ENCODE measurements around the gene MACROD2.

Gene MACROD2

DNA sequence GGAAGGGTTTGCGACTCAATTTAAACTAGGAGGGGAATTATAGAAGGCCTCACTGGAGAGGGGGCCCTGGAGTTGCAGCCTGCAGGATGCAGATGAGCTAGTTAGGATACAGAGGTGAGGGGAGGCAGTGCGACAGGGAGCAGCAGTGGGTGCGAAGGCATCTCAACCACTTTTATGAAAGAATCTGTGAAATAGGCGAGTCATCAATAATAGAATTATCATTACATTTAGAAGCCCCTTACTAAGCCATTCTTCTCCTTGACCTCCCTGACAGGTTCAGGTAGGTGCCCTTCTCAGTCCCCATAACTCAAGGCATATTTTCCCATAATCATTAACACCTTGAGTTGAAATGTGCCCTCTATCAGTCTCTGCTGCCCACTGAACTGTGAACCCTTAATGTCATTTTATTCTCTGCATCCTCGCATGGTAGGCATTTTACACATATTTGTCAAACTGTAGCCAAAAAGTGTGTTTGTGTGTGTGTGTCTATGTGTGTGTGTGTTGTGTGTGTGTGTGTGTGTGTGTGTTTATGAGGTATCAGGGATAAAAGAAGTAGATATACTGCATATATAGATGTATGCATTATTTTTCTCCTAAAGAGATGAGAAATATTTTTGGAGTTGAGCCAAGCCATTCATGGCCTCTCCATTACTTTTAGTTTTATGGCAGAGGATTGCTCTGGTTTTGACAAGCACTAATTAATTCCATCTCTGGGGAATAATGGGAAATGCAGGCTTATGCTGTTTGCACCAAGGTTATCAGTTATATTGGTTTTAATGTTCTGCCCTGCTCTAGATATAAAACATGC is 1679.1 kb downstream of the MACROD2 start:
- DNase-seq, result no peak

DNA sequence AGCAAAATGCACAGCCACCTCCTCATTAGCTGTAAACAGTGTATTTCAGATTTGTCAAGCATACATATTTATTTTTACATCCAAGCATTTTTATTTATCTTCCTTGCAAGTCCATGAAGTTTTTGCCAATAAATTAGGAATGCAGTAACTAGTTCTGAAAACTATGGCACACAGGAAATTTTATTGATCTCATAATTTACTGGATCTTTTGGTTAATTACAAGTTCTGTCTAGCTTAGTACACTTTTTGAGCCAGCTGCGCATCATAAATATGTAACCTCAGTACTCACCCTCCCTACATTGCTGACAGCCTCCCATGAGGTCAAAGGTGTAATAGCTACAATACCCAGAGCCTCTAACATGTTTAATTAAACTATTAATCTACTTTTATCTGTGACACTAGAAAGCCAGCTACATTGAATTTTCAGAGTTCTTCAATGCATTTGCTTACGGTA is 1679.8 kb downstream of the MACROD2 start:
- DNase-seq, result no peak

DNA sequence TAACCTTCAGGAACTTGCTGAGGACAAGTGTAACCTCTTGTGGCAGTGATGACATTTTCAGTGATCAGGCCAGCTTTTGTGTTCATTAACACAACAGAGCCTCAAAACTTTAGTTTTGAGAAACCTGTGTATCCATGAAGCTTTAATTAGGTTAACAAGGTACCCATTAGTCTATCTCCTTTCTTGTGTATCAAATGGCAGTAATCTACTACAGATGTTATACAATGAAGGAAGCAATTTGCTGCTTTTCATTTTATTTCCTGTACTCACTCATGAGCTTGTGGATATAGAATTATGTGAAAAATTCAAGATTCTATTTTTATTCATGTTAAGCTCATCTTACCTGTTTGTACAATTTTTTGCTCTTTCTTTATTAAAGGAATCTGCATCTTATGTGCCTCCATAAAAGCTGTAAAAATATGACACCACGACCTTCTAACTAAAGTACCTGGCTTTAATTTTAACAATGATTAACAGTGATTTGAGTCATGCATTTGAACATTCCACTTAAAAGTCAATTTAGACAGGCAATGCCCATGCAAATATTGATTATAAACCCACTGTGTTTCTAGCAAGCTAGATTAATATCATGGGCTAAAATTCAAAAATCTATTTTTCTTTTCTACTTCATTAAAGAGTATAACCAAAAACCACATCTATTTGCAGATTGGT is 1680.6 kb downstream of the MACROD2 start:
- no peak for DNase-seq

DNA sequence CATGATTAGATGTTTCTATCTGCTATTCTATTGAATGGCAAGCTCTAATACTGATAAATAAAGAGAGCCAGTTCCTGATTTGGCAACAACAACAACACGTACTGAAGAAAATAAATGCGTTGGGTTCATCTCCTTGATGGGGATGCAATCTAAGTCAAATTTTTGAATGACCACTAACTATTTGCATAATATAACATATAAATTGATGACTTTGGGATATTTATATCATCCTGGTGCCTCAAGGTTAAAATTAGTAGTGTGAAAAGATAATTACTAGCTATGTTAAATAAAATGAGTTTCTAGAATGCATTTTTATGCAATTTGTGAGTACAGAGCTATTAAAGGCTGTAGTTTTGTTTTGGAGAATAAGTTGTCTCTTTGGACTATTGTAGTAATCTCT is 1681.5 kb downstream of the MACROD2 start:
- no peak for DNase-seq

DNA sequence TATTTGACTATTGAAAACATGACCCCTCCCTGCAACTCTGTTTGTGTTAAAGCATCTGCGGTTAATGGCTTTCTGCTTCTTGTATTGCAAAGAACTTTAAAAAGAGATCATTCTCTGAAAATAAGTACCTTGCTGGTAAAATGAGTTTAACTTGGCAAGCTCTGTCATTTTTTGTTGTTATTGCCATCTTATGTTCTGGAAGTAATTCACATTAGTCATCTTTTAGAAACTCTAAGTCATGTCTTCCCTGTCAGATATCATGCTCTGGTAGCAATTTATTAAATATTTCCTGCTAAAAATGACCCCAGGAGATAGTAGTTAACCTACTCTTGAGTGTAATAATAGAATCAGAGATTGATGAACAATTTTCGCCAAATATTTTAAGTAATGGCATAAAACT is 1687.4 kb downstream of the MACROD2 start:
- no peak for DNase-seq

DNA sequence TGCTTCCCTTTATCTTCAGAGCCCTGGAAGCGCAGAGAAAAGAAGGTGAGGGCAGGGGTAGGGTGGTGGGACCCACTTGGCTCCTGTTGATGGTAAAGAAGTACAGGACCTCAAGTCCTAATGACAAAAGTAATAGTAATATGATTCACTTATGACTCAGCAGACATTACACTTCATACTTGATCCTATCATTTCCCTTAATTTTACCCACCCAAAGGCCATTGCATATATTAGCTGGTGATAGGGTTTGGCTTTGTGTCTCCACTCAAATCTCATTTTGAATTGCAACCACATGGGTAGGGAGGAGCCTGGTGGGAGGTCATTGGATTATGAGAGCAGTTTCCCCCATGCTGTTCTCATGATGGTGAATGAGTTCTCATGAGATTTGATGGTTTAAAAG is 1697.3 kb downstream of the MACROD2 start:
- no peak for DNase-seq

DNA sequence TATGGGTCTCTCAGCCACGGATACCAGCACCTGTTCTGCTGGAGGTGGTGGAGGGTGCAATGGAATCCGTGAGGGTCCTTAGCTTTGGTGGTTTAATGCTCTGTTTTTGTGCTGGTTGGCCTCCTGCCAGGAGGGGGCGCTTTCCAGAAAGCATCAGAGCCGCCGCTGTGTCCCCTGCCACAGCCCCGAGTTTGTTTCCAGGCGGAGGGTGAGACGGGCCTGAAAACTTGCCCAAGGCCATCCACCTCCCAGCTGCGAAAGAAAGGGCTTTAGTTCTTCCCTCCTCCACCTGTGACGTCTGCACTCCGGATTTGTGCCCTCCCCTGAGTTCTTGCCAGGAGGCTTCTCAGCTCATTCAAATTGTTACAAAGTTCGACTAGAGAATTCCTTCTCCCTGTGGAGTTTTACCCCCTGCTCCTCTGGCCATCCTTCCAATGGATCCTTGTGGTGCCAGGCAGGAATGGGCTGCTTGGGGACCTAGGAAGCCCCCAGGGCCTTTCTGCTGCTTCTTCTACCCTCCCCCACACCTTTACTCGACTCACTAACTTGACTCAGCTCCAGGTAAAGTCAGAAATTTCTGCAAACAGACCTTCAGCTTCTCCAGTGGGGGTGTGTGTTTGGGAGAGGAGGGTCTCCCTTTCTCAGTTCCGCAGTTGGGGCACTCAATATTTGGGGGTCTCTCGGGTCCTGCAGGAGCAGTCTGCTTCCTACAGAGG is 1704.3 kb downstream of the MACROD2 start:
- no peak for DNase-seq

DNA sequence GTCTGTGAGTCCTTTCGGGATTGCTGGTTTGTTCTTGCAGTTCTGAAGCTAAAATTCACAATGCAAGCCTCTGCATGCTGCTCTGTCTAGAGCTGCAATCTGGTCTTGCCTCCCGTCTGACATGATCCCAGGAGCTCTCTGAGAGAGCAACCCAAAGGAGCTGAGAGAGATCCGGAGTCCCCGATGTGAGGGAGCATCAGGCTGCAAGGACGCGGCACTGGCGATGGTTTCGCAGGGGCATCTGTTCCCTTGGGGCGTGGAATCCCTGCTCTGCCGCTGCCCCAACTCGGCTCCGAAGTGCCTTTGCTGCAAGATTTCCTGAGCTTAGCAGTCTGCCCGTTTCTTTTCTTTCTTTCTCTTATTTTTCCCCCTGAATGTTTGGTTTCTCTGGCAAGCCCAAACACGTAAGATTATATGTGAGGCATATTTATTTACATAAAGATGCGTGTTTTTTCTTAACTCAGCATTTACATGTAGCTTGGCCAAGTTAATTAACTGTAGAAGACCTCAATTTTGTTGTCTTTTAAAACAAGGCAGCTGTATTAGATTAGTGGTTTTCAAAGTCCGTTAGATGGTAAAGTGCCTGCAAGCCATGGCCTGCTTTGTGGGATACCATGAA is 1704.9 kb downstream of the MACROD2 start:
- DNase-seq, result no peak

DNA sequence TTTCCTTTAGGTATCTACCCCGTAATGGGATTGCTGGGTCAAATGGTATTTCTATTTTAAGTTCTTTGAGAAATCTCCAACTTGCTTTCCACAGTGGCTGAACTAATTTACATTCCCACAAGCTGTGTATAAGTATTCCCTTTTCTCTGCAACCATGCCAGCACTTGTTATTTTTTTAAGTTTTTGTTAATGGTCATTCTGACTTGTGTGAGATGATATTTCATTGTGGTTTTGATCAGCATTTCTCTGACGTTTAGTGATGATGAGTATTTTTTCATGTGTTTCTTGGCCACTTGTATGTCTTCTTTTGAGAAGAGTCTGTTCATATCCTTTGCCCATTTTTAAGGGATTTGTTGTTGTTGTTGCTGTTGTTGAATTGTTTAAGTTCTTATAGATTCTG is 1706.8 kb downstream of the MACROD2 start:
- DNase-seq, result no peak

DNA sequence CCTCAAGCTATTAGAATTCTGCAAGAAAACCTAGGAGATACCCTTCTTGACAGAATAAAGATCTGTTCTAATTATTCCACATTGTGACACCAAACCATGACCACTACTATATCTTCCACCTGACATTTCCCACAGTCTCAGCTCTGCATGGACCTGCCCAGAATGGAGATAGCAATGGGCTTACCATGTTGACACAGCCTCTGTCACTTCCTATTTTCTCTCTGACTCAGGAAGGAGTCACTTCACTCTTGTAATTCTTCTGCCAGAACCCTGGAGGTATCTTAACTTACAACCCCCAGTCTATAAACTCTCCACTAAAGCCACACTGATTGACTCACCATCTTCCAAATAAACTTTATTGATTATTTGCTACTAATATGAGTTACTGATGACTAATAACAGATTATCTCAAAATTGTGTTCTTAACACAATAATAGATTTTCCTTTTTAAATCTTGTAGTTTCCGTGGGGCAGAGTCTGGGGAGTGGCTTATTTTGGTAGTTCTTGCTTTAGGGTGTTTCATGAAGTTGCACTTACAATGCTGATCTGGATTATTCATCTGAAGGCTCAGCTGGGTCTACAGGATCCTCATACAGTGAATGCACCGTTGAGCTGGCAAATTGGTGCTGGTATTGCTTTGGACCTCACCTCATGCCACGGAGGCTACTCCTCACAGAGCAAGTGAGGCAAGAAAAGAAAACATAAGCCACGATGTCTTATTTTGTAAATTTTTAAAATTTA is 1708.0 kb downstream of the MACROD2 start:
- no peak for DNase-seq

DNA sequence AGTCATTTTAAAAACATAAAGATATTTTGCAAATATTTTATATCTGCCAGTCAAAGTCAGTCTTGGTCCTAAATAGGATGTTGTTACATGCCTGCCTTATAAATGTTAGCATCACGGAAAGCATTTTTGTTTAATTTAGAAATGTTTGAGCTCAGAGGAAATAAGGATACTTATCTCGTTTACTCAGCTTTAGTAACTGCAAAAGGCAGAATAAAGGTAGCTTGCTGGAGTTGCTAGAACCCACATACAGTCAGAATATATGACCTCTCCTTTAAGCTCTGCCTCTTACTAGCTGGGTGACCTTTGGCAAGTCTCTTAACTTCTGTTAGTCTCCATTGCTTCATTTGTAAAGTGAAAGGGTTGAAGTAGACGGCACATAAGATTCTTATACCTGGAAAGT is 1710.7 kb downstream of the MACROD2 start:
- no peak for DNase-seq

DNA sequence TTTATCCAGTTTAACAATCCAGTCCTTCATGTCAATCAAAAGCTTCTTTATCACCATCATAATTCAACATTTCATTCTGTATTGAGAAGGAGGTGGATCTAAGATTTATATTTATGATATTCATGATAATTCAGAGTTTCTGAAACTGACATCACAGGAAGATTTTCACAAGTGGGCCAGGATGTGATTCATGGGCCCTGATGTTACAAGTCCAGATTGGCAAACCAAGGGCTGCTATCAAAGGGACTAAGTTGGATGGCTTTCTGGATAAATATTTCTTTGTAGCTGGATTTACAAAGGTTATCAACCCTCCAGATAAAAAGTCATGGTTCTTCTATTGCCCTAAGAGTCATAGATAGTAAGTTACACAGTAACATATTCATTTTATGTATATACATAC is 1711.4 kb downstream of the MACROD2 start:
- DNase-seq, result no peak

DNA sequence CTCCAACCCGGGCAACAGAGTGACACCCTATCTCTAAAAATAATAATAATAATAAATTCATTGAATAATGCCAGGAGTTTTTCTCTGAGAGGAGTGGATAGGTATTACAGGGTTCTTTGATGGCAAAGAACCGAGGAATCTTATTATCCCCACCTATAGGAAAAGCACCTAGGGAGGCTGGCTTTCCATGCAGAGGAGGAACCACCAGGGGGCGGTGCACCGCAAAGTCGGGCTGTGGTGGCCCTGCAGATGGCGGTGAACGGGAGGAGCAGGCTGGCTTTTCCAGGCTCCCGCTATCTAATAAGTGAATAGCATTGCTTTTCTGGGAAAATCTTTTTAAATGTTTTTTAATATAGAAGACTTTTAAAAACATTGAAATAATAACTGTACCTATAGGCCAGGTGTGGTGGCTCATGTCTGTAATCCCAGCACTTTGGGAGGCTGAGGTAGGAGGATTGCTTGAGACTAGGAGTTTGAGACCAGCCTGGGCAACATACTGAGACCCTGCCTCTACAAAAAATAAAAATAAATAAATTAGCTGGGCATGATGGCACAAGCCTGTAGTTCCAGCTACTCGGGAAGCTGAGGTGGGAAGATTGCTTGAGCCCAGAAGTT is 1713.8 kb downstream of the MACROD2 start:
- peak; percentile 39 to 63 for DNase-seq

DNA sequence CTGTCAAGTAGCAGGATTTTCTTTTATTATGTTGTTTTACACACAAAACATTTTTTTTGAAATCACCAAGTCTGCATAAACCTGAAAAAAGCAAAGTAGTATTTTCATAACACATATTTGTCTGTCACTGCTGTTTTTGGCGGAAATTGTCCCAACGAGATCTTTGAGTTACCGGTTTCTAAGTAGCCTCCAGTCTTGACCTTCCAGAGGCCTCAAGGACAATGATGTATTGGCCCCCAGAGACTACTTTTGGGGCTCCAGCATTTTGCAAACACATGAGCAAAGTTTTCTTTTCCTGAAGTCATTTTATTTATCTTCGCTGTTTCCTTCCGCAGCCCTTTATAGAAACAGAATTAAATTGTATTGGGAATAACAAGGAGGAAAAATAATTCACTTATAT is 1715.3 kb downstream of the MACROD2 start:
- DNase-seq, result no peak

DNA sequence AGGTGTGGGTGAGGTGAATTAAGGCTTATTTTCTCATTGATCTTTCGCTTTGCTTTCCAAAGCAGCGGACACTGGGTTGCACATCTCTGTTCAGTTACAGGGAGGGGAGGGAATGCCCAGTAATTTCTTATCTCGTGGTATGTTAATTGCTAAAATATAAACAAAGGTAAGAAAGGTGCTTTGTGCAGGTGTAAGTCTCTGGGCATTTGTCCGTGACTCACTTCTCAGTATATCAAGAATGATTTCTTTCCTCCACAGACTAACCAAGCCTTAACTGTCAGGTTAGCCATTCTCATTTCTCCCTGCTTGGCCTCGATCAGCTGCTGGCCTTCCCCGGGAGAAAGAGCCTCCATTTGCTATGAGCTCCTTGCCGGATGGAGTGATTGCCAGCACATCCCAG is 1715.9 kb downstream of the MACROD2 start:
- DNase-seq, result no peak

DNA sequence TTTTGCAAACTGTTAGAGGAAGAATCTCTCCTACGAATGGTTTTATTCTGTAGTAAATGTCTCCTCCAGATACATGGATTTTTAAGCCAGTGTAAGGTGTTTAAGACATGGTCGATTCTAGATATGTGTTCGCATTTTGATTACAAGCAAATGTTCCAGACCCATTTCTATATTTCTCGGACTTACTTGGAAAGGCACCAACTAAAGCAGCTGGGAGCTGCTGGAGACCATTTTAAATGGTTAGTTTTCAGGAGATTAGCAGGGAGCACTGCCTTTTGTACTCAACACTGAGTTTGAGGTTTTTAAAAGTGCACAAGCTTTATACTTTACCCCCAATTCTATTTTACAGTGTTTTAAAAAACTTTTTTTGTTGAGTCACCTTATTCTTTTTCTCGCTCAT is 1720.9 kb downstream of the MACROD2 start:
- no peak for DNase-seq

DNA sequence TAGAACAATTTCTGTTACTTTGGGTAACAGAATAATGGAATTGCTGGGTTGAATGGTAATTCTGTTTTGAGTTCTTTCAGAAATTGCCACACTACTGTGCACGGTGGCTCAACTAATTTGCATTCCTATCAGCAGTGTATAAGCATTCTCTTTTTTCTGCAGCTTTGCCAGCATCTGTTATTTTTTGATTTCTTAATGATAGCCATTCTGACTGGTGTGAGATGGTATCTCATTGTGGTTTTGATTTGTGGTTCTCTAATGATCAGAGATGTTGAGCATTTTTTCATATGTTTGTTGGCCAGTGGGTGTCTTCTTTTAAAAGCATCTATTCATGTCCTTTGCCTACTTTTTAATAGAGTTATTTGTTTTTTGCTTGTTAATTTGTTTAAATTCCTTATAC is 1731.1 kb downstream of the MACROD2 start:
- no peak for DNase-seq

DNA sequence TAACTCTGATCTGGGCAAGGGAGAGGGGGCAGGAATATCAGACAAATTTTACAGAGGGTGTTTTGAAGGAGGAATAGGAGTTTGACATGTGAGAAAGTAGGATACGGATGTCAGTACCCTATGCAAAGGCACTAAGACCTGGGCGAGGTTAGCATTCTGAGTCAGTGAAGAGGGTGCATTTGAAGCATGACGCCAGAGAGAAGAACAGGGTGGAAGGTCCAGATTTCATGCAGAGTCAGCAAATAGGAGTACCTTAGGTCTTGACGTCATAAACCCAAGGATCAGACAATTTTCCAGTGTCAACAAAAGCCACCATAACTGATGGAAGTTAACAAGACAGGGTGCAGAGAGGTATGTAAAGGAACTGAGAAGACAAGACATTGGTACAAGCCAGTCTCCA is 1738.7 kb downstream of the MACROD2 start:
- no peak for DNase-seq

DNA sequence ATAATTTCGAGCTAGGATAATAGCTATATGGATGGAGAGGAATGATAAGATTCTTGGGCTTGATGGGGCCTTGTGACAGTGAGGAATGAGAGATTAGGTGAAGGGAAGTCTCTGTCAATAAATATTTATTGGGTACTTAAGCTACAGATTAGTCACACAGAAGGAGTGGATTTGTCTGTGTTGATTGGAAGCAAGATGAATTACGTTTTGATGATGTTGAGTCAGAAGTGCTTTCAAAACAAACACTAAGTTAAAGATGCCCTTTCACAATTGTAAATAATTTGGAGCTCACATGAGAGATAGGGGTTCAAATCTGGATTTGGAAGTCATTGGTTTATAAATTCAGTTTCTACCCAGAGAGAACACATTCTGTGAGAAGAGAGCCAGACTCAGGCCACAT is 1743.7 kb downstream of the MACROD2 start:
- no peak for DNase-seq

DNA sequence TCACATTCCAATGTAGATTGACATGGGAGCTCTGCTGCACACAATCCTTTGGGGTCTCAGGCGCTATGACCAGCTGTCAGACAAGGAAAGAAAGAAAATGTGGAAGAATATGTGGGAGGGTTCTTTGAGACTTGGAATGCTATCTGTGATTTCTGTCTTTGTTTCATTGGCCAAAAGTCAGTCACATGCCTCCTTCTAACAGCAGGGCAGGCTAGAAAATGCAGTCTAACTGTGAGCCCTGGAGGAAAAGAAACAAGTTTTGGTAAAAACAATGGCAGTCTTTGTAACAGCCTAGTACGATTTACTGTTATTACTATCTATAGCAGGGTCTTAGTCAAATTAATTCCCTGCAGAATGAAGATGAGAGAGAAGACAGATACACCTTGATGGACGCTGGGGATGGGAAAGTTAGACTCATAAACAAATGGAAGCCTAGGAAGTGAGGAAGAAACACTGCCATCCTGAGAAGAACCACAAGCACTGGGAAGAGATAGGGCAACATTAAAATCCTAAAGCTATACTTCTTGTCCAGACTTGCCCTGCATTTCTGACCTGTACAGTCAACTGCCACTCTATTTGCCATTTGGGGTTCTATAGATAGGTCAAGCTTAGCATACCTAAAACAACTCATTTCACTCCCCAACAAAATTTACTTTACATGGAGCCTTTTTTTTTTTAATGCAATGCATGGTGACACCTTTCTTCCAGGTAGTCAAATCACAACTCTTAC is 1744.9 kb downstream of the MACROD2 start:
- DNase-seq, result no peak

DNA sequence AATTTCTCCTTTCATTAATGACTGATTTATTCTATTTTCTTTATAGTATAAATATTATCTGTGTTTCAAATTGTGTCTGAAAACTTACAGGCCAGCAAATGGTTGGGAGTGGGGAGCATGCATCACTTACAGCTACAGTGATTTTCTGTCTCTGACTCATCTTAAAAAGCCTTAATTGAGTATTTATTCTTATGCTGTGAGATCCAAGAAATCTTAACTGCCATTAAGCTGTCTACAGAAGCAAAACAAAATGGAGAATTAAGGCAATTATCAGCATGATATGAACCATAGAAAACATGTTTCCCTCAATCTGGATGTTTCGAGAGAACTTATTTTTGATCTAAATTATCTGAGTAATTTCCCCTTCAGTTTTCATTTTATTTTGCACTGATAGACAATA is 1746.8 kb downstream of the MACROD2 start:
- no peak for DNase-seq

DNA sequence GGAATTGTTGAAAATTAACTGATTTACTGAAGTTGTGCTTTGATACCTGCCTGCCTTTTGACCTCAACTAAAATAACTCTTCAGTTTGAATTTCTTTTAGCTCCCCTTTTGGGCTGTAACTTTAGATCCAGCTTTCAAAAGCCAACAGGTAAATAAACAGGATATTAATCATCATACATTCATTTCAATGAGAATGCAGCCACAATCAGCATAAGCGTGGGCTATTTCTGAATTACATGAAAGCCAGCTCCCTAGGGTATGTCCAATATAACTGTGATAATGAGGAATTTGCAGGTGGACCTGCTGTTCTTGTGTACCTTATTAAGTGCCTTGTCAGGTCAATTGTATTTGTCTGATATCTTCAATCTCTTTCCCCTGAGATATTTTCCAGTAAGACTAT is 1747.3 kb downstream of the MACROD2 start:
- no peak for DNase-seq
